Stomach (tissue), 9 donors: ENCODE data around the gene NXPH1. TPM values are rescaled to one million over a fixed set of nuclear protein-coding genes. Genes with fewer than 3 reads are reported as not detected.

ENCODE experiments used
- DNase-seq, 2 donors: peaks; one replicate each; pipeline versions ENCODE4 v3.0.0 to v3.0.0-alpha.2; 2013 to 2019
- H3K27ac ChIP-seq, 5 donors: fragments of 200-600 bp in 4 of 5; sonication (generic) in 4 of 5; one replicate each; pipeline ENCODE4 v1.5.1; 2013 to 2019; ENCODE audit warnings: mild to moderate bottlenecking in 1 of 5, moderate library complexity in 1 of 5
- H3K27me3 ChIP-seq, 3 donors: fragments of 200-600 bp; sonication (generic); one replicate each; pipeline ENCODE4 v1.5.1; 2017 to 2019; ENCODE audit warnings: mixed run types in 1 of 3
- H3K36me3 ChIP-seq, 4 donors: fragments of 200-600 bp; sonication (generic); 1 replicate in 3 of 4; 2 replicates in 1 of 4; pipeline ENCODE4 v1.5.1; 2016 to 2019
- H3K4me1 ChIP-seq, 4 donors: fragments of 200-600 bp; sonication (generic); one replicate each; pipeline ENCODE4 v1.5.1; 2016 to 2019
- H3K4me3 ChIP-seq, 4 donors: fragments of 200-600 bp; sonication (generic) in 3 of 4; one replicate each; pipeline ENCODE4 v1.5.1; 2016 to 2019; ENCODE audit warnings: mild to moderate bottlenecking in 1 of 4
- H3K9me3 ChIP-seq, 4 donors: fragments of 200-600 bp; sonication (generic); one replicate each; pipeline ENCODE4 v1.5.1; 2016 to 2019
- EP300 ChIP-seq: sonication (generic); formaldehyde crosslinking; IDR thresholded peaks from one replicate; pipeline ENCODE4 v1.6.1; 2017; ENCODE audit warnings: antibody characterized with exemption
- POLR2A ChIP-seq, 4 donors: fragments of 450-650 bp; IDR thresholded peaks; one replicate each; pipeline ENCODE4 v1.6.1; 2016; ENCODE audit warnings: antibody characterized with exemption in 4 of 4, control low read depth in 2 of 4, mild to moderate bottlenecking in 1 of 4, moderate library complexity in 1 of 4
- POLR2AphosphoS5 ChIP-seq, 3 donors: sonication (generic); formaldehyde crosslinking; IDR thresholded peaks; one replicate each; pipeline ENCODE4 v1.6.1; 2016; ENCODE audit warnings: antibody characterized with exemption in 3 of 3
- WGBS, 5 donors: extraction: QIAGEN DNeasy Blood & Tissue Kit in 3 of 5; methylation state at CpG; one replicate each; pipeline versions ENCODE4 v1.1.5 to v1.1.7; 2013 to 2018; 5-methylcytosine and 5-hydroxymethylcytosine counted together
- intact Hi-C: fragments of 100-400 bp; cut with DNase I; formaldehyde crosslinking; loops from one replicate; pipeline ENCODE4 v1.15.1; 2023; ENCODE audit warnings: low total_unique reads
- polyA plus RNA-seq, 3 donors: library from polyadenylated mRNA; stranded (reverse); fragments of 200-250 nt; gene quantifications; one replicate each; pipeline ENCODE4 v1.2.3, GENCODE V29; 2013
- total RNA-seq, 5 donors: library from RNA; depleted of rRNA; stranded (reverse); fragments of >200 nt; gene quantifications; one replicate each; pipeline versions ENCODE4 v1.1.0 to v1.2.3, GENCODE V29; 2014 to 2016
- TF ChIP-seq, protein P1 (sequence below), 7 experiments: fragments of 450-650 bp in 4 of 7; fragments of 200-600 bp in 3 of 7; sonication (generic) in 3 of 7; IDR thresholded peaks; one replicate each; pipeline ENCODE4 v1.5.1; 2016 to 2019; ENCODE audit warnings: antibody characterized with exemption in 7 of 7, control low read depth in 2 of 7, mild to moderate bottlenecking in 1 of 7
- donor health status: healthy with polysubstance abuse.
- donor health status: Bipolar disorder and iron deficiency.
- donor health status: healthy.

The NXPH1 gene
- total and polyA plus RNA-seq, 8 donors: 0.37 TPM; not detected in 7

DNA sequence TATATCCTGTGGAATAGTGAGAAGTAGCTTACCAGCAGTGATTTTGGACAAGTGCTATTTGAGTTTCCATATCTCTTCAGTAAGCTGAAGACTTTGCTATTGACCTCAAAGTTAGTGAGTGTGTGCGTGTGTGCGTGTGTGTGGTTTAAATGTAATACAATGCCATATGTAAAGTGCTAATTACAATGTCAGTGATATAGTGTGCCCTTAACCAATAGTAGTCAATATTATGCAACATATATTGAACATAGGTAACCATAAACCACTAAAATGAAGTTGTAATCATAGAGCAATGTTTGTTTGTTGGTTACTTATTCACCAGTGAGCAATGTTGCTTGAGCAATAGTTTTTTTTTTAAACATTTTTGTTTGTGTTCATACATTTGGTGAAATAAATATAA is 309.4 kb downstream of the NXPH1 start:
- no peak for DNase-seq
- 86 to 92% (median 88%) methylated on average over 2 of the region's 2 CpGs for WGBS, 5 donors
- H3K27me3 ChIP-seq: no peaks in the 10 kb centered on the region
- H3K4me1 ChIP-seq: no peaks in the 10 kb centered on the region
- no peak overlapping the region for H3K4me3 ChIP-seq
- TF ChIP-seq POLR2A (IDR thresholded peaks at IDR 0.05) (no peak), EP300 (no peak), POLR2AphosphoS5 (IDR thresholded peaks at IDR 0.05) (no peak)
- TF ChIP-seq, protein P1, sequence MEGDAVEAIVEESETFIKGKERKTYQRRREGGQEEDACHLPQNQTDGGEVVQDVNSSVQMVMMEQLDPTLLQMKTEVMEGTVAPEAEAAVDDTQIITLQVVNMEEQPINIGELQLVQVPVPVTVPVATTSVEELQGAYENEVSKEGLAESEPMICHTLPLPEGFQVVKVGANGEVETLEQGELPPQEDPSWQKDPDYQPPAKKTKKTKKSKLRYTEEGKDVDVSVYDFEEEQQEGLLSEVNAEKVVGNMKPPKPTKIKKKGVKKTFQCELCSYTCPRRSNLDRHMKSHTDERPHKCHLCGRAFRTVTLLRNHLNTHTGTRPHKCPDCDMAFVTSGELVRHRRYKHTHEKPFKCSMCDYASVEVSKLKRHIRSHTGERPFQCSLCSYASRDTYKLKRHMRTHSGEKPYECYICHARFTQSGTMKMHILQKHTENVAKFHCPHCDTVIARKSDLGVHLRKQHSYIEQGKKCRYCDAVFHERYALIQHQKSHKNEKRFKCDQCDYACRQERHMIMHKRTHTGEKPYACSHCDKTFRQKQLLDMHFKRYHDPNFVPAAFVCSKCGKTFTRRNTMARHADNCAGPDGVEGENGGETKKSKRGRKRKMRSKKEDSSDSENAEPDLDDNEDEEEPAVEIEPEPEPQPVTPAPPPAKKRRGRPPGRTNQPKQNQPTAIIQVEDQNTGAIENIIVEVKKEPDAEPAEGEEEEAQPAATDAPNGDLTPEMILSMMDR (IDR thresholded peaks at IDR 0.05): no peak
- no peaks in the 10 kb centered on the region for H3K36me3 ChIP-seq
- no peak overlapping the region for H3K27ac ChIP-seq
- intact Hi-C loops: no loop called here
- H3K9me3 ChIP-seq: peaks cover 0 to 5% (median 2%) of the 10 kb centered on the region in 4 donors

DNA sequence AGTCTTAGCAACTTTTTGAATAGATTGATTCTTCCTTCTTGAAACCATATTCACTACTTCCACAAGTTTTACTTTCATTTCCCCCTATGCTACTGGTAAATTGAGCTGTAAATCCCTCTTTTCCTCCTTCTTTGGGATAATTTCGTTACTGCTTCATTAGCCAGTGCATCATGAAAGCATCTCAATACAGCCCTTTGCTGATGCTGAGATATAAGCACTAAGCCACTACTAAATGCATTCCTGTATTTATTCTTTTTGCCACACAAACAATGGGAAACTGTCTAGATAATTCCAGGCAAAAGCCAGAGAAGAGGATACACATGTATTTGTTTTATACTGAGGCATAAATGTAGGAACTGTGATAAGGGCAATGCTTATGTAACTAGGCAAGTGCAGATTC is 313.9 kb downstream of the NXPH1 start:
- WGBS, 5 donors: 31 to 40% (median 38%) methylated on average over 1 of the region's 1 CpG
- no peak for DNase-seq
- Histone ChIP-seq H3K27me3 (no peaks in the 10 kb centered on the region), H3K27ac (no peak overlapping the region), H3K9me3 (no peaks in the 10 kb centered on the region), H3K4me1 (no peaks in the 10 kb centered on the region), H3K36me3 (no peaks in the 10 kb centered on the region), H3K4me3 (no peak overlapping the region)
- TF ChIP-seq EP300: no peak
- no peak for TF ChIP-seq POLR2AphosphoS5 (IDR thresholded peaks at IDR 0.05)
- TF ChIP-seq, protein P1 (IDR thresholded peaks at IDR 0.05): no peak
- no peak for TF ChIP-seq POLR2A (IDR thresholded peaks at IDR 0.05)
- intact Hi-C loops: no loop called here

DNA sequence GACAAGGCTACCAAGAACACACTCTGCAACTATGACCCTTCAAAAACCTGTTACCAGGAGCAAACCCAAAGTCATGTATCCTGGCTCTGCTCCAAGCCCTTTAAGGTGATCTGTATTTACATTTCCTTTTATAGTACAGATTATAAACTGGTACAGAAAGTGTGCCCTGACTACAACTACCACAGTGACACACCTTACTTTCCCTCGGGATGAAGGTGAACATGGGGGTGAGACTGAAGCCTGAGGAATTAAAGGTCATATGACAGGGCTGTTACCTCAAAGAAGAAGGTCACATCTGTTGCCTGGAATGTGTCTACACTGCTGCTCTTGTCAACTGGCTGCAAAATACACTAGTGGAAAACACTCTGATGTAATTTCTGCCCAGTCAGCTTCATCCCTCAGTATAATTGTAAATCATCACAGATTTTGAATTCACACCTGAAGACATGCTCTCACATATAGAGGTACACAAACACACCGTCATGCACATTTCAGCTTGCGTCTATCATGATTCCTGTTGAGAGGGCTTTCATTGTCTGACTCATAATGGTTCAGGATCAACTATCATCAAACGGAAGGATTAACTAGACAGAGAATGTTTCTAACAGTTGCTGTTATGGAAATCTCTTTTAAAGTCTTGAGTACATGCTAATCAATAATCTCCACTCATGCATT is 318.3 kb downstream of the NXPH1 start:
- no peaks in the 10 kb centered on the region for H3K4me1 ChIP-seq
- peak; percentile 32 to 44 for DNase-seq
- H3K36me3 ChIP-seq: no peaks in the 10 kb centered on the region
- TF ChIP-seq, protein P1 (IDR thresholded peaks at IDR 0.05): no peak
- TF ChIP-seq POLR2AphosphoS5 (IDR thresholded peaks at IDR 0.05): no peak
- no peak for TF ChIP-seq EP300
- no peak for TF ChIP-seq POLR2A (IDR thresholded peaks at IDR 0.05)
- H3K4me3 ChIP-seq: no peak overlapping the region
- 62 to 71% (median 67%) methylated on average over 4 of the region's 4 CpGs for WGBS, 5 donors
- intact Hi-C loops: no loop called here
- no peaks in the 10 kb centered on the region for H3K27me3 ChIP-seq
- H3K9me3 ChIP-seq: no peaks in the 10 kb centered on the region
- no peak overlapping the region for H3K27ac ChIP-seq

DNA sequence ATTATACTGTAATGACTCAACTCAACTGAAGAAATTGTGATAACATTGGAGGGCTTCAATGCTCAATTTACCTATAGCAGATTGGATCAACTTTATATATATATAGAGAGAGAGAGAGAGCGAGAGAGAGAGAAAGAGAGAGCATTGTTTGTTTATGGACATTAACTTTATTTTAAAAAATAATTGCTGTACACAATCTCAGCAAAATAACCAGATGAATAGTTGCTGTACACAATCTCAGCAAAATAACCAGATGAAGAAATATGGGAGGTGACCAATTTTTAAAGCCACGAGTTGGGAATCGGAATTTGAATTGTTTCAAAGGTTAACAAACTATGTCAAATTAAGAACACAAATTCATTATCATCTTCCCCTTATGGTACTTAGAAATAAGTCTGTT is 319.9 kb downstream of the NXPH1 start:
- no peak for TF ChIP-seq POLR2AphosphoS5 (IDR thresholded peaks at IDR 0.05)
- Histone ChIP-seq H3K27me3 (no peaks in the 10 kb centered on the region), H3K27ac (no peak overlapping the region), H3K4me1 (no peaks in the 10 kb centered on the region), H3K36me3 (no peaks in the 10 kb centered on the region), H3K9me3 (no peaks in the 10 kb centered on the region), H3K4me3 (no peak overlapping the region)
- 85 to 93% (median 88%) methylated on average over 3 of the region's 3 CpGs for WGBS, 5 donors
- intact Hi-C loops: no loop called here
- DNase-seq: no peak

DNA sequence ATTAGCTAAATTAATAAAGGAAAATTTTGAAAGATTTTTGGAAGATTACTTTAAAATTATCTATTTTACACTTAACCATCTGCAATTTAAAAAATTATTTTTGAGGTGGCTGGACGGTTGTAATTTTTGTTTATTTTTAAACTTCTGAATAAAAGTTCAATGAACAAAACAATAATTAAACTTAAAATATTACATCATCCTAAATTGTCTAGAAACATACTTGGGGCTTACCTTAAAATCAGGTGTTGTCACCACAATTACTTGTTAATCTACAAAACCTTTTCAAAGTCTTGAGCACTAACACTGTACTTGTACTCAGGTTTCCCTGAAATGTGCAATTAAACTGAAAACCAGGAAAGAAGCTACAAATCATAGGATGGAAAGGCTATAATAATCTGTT is 328.3 kb downstream of the NXPH1 start:
- Histone ChIP-seq H3K27me3 (no peaks in the 10 kb centered on the region), H3K4me1 (no peaks in the 10 kb centered on the region), H3K9me3 (no peaks in the 10 kb centered on the region), H3K36me3 (no peaks in the 10 kb centered on the region), H3K27ac (no peak overlapping the region), H3K4me3 (no peak overlapping the region)
- 66 to 84% (median 82%) methylated on average over 1 of the region's 1 CpG for WGBS, 5 donors
- no peak for DNase-seq
- TF ChIP-seq EP300 (no peak), POLR2A (IDR thresholded peaks at IDR 0.05) (no peak), POLR2AphosphoS5 (IDR thresholded peaks at IDR 0.05) (no peak)
- TF ChIP-seq, protein P1 (IDR thresholded peaks at IDR 0.05): no peak
- intact Hi-C loops: no loop called here
